Activated naive CD4-positive, alpha-beta T cell treated with anti-CD3 and anti-CD28 coated beads, Interleukin-2, amount 10 ng/mL, durations not matched to agents 5 hours and 36 hours (primary cell): ENCODE results near the gene GKN2. TPM values are rescaled to one million over a fixed set of nuclear protein-coding genes. Genes with fewer than 3 reads are reported as not detected.

Experiments
- total RNA-seq, 2 experiments: library from RNA; stranded (reverse); gene quantifications; one replicate each; pipeline ENCODE4 v1.2.3, GENCODE V29; 2021

Gene GKN2
- total RNA-seq, result not detected

DNA sequence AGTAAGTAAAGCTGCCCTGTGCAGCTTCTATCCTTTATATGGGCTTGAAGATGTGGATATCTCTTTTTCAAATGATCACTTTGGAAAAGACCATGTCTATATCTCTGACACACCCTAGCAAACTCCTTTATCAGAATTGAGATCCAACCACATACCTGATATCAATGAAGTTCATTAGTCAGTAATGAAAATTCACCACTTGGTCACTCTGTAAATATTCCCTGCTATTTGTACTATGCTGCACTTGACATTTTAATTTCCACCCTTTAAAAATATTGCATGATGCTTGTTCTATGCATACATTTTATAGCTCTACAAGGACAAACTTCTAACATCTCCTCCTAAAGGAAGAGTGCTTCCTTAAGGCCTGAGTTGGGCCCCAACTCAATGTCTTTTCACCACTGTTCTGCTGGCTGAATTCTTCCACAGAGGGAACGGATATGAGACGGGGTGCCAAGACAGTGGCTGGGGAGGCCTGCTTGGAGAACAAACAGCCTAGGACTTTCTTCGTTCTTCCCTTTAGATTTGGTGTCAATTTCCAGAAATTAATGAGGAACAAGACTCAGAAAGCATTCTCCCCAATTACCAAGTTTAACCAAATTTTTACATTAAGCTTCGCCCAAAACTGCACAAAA is at the start of gene GKN2:
GKN2 (minus strand) TSS at position 7 of the 635 bp plus-strand sequence. CDS start 32 bp downstream, outside the sequence.

DNA sequence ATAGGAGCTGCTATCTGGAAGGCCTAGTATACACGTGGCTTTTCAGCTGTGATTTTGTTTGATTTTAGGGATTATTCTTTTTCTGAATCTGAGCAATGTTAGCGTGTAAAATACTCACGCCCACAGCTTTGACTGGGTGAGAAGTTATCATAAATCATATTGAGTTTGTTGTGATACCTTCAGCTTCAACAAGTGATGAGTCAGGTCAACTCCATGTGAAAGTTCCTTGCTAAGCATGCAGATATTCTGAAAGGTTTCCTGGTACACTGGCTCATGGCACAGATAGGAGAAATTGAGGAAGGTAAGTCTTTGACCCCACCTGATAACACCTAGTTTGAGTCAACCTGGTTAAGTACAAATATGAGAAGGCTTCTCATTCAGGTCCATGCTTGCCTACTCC is 21.6 kb upstream of the GKN2 start, which contains the start of gene GKN1:
GKN1 (plus strand) TSS at position 386 of the 400 bp plus-strand sequence. CDS start 42 bp downstream, outside the sequence.

Other genes starting within 250 kb of the GKN2 start
- gene ARHGAP25, start 218.1 kb downstream of the GKN2 start, total RNA-seq, result 10 to 100 TPM; 79.6 to 83.1 TPM
- gene BMP10, start 81.5 kb downstream of the GKN2 start, total RNA-seq, result not detected
- gene GKN1, start 21.7 kb upstream of the GKN2 start, total RNA-seq, result not detected
- under 1 TPM in 1 of 2 experiments, not detected in 1; 0.12 TPM for gene ANTXR1, start 60.3 kb upstream of the GKN2 start, total RNA-seq